K562 (cell line): ENCODE results near the gene TMEM208. TPM values are rescaled to one million over a fixed set of nuclear protein-coding genes. Genes with fewer than 3 reads are reported as not detected.
A peak's percentile ranks its signal among the peaks of the same experiment; 100 is the strongest.

ENCODE experiments used
- BDP1 ChIP-seq: IDR thresholded peaks from 3 replicates; pipeline ENCODE4 v1.6.1; 2011; ENCODE audit not compliant: insufficient read length, insufficient read depth
- CREM ChIP-seq: IDR thresholded peaks from 2 replicates; pipeline ENCODE4 v1.6.1; 2014; ENCODE audit warnings: antibody characterized with exemption, low read depth
- E2F8 ChIP-seq: fragments of 450-650 bp; IDR thresholded peaks from 2 replicates; pipeline ENCODE4 v1.7.1; 2018; ENCODE audit warnings: mild to moderate bottlenecking, low read depth; ENCODE audit not compliant: partially characterized antibody
- FOXA1 ChIP-seq: fragments of 450-650 bp; IDR thresholded peaks from 2 replicates; pipeline ENCODE4 v1.6.1; 2016; ENCODE audit warnings: mild to moderate bottlenecking, borderline replicate concordance
- GATAD2A ChIP-seq: fragments of 450-650 bp; IDR thresholded peaks from 2 replicates; pipeline ENCODE4 v1.6.1; 2017
- HLTF ChIP-seq: fragments of 450-650 bp; IDR thresholded peaks from 2 replicates; pipeline ENCODE4 v1.6.1; 2016
- ILK ChIP-seq: fragments of 450-650 bp; IDR thresholded peaks from 2 replicates; pipeline ENCODE4 v1.6.1; 2016; ENCODE audit warnings: missing genetic modification characterization, low read depth, mild to moderate bottlenecking, missing compliant biosample characterization, moderate library complexity, borderline replicate concordance
- KLF6 ChIP-seq: fragments of 250-450 bp; sonication (Bioruptor Pico); IDR thresholded peaks from 2 replicates; pipeline ENCODE4 v1.4.0; 2020; ENCODE audit warnings: mild to moderate bottlenecking, moderate library complexity, borderline replicate concordance
- MCM3 ChIP-seq: fragments of 450-650 bp; IDR thresholded peaks from 2 replicates; pipeline ENCODE4 v1.6.1; 2016
- MCM7 ChIP-seq, 2 experiments: fragments of 450-650 bp; IDR thresholded peaks; 2 replicates each; pipeline ENCODE4 v1.6.1; 2016 to 2018
- POLR2G ChIP-seq: fragments of 200-400 bp; formaldehyde crosslinking; IDR thresholded peaks from 2 replicates; pipeline ENCODE4 v1.6.1; 2017; ENCODE audit warnings: low read depth, mild to moderate bottlenecking, antibody characterized with exemption, low read length, moderate library complexity
- PRPF4 ChIP-seq: fragments of 200-400 bp; formaldehyde crosslinking; IDR thresholded peaks from one replicate; pipeline ENCODE4 v1.6.1; 2017; ENCODE audit warnings: low read length, low read depth, mild to moderate bottlenecking; ENCODE audit not compliant: insufficient read depth, poor library complexity, severe bottlenecking
- SMAD1 ChIP-seq: fragments of 150-350 bp; IDR thresholded peaks from 2 replicates; pipeline ENCODE4 v1.6.1; 2014; ENCODE audit warnings: low read length, low read depth; ENCODE audit not compliant: partially characterized antibody
- TBL1XR1 ChIP-seq, 2 experiments: IDR thresholded peaks; 2 replicates each; pipeline ENCODE4 v1.6.1; 2012; ENCODE audit warnings: improper control_type of control experiment in 2 of 2, low read length in 2 of 2, mild to moderate bottlenecking in 1 of 2
- TCFL5 ChIP-seq: fragments of 250-450 bp; sonication (Bioruptor Pico); conservative IDR thresholded peaks from 2 replicates; pipeline ENCODE4 v1.6.1; 2021; ENCODE audit warnings: mild to moderate bottlenecking, moderate library complexity, matching md5 sums
- ZNF184 ChIP-seq: sonication (generic); formaldehyde crosslinking; IDR thresholded peaks from 2 replicates; pipeline ENCODE4 v1.5.0; 2020; ENCODE audit warnings: missing genetic modification reagents
- ZNF253 ChIP-seq: fragments of 250-450 bp; sonication (Bioruptor Pico); conservative IDR thresholded peaks from 2 replicates; pipeline ENCODE4 v1.6.1; 2021; ENCODE audit warnings: mild to moderate bottlenecking
- ZNF384 ChIP-seq: IDR thresholded peaks from 2 replicates; pipeline ENCODE4 v1.6.1; 2012; ENCODE audit warnings: low read depth, low read length, improper control_type of control experiment
- polyA plus RNA-seq, 8 experiments: library from polyadenylated mRNA; depleted of rRNA in 4 of 8; stranded (reverse) in 5 of 8; unstranded in 3 of 8; fragments of >200 nt; fragmentation: Nextera tagmentation in 2 of 8; fragmentation: Illumina TruSeq in 1 of 8; extraction: Ambion mirVana in 2 of 8; extraction: Trizol in 1 of 8; gene quantifications; 2 replicates each; pipeline versions ENCODE4 v1.2.1 to v1.2.3, GENCODE V29; 2011 to 2014; ENCODE audit warnings: inconsistent platforms in 1 of 8, missing spikeins in 1 of 8
- total RNA-seq, 7 experiments: library from RNA; depleted of rRNA in 6 of 7; stranded (reverse); fragments of >200 nt in 6 of 7; fragmentation: Illumina TruSeq in 2 of 7; extraction: Trizol in 2 of 7; gene quantifications; 2 replicates each; pipeline versions ENCODE4 v1.2.1 to v1.2.3, GENCODE V29; 2011 to 2021; ENCODE audit warnings: low replicate concordance in 1 of 7
- TF ChIP-seq, protein P1 (sequence below): fragments of 450-650 bp; IDR thresholded peaks from 2 replicates; pipeline ENCODE4 v1.6.1; 2018; ENCODE audit not compliant: partially characterized antibody
- TF ChIP-seq, protein P2 (sequence below): fragments of 250-450 bp; sonication (Bioruptor Pico); IDR thresholded peaks from 2 replicates; pipeline ENCODE4 v1.5.0; 2020; ENCODE audit warnings: mild to moderate bottlenecking

TMEM208 gene
- total and polyA plus RNA-seq, 9 of the 15 experiments (the other 6 are each of a cell fraction or from before 2014, with no cell fraction given), result 31.8 to 239 (median 54.3) TPM

GRCh38 chr16:67184995-67185650 is 41.8 kb upstream of the TMEM208 start (continued):
- TF ChIP-seq MCM3 (no peak), POLR2G (no peak), FOXA1 (no peak), TBL1XR1 (IDR thresholded peaks at IDR 0.05; ENCODE audit: low read length in 2 of 2) (0 out of 4 replicates have a peak, but pooled peaks of 1 of the 2 experiments have one; percentile 43), PRPF4 (no peak), ZNF253 (CRISPR knock-in tag) (no peak), KLF6 (CRISPR knock-in tag) (no peak), E2F8 (no peak), ZNF184 (CRISPR knock-in tag) (no peak), GATAD2A (no peak), MCM7 (IDR thresholded peaks at IDR 0.05) (no peak), HLTF (no peak), BDP1 (no peak), CREM (peak; percentile 73), ILK (tag) (no peak), TCFL5 (no peak), SMAD1 (no peak), ZNF384 (peak; percentile 39; the same call in 1 of the 2 replicates)
- TF ChIP-seq, protein P1, sequence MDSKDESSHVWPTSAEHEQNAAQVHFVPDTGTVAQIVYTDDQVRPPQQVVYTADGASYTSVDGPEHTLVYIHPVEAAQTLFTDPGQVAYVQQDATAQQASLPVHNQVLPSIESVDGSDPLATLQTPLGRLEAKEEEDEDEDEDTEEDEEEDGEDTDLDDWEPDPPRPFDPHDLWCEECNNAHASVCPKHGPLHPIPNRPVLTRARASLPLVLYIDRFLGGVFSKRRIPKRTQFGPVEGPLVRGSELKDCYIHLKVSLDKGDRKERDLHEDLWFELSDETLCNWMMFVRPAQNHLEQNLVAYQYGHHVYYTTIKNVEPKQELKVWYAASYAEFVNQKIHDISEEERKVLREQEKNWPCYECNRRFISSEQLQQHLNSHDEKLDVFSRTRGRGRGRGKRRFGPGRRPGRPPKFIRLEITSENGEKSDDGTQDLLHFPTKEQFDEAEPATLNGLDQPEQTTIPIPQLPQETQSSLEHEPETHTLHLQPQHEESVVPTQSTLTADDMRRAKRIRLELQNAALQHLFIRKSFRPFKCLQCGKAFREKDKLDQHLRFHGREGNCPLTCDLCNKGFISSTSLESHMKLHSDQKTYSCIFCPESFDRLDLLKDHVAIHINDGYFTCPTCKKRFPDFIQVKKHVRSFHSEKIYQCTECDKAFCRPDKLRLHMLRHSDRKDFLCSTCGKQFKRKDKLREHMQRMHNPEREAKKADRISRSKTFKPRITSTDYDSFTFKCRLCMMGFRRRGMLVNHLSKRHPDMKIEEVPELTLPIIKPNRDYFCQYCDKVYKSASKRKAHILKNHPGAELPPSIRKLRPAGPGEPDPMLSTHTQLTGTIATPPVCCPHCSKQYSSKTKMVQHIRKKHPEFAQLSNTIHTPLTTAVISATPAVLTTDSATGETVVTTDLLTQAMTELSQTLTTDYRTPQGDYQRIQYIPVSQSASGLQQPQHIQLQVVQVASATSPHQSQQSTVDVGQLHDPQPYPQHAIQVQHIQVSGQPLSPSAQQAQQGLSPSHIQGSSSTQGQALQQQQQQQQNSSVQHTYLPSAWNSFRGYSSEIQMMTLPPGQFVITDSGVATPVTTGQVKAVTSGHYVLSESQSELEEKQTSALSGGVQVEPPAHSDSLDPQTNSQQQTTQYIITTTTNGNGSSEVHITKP, result no peak
- TF ChIP-seq, protein P2, sequence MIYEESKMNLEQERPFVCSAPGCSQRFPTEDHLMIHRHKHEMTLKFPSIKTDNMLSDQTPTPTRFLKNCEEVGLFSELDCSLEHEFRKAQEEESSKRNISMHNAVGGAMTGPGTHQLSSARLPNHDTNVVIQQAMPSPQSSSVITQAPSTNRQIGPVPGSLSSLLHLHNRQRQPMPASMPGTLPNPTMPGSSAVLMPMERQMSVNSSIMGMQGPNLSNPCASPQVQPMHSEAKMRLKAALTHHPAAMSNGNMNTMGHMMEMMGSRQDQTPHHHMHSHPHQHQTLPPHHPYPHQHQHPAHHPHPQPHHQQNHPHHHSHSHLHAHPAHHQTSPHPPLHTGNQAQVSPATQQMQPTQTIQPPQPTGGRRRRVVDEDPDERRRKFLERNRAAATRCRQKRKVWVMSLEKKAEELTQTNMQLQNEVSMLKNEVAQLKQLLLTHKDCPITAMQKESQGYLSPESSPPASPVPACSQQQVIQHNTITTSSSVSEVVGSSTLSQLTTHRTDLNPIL (CRISPR knock-in tag), result no peak
